Stimulated activated CD8-positive, alpha-beta memory T cell treated with anti-CD3 and anti-CD28 coated beads, Interleukin-7, amount 100 ng/mL, for 1 hour (primary cell): ENCODE data around the gene ARPC1B.

Experiments used
- DNase-seq, 2 donors: peaks; one replicate each; pipeline ENCODE4 v3.0.0-alpha.2; 2020; ENCODE audit warnings: low read depth in 2 of 2

The ARPC1B gene

GRCh38 chr7:99389772-99390171 is 15.2 kb downstream of the ARPC1B start:
- DNase-seq, result no peak

- no peak for DNase-seq
Observed at GRCh38 chr7:99390941-99391602, 16.5 kb downstream of the ARPC1B start.

- no peak for DNase-seq
Observed at GRCh38 chr7:99392046-99392445, 17.5 kb downstream of the ARPC1B start.

GRCh38 chr7:99392659-99393354 is 18.3 kb downstream of the ARPC1B start:
- DNase-seq, result peak; percentile 57 to 62

GRCh38 chr7:99393355-99394187 is 19.0 kb downstream of the ARPC1B start:
- no peak for DNase-seq

GRCh38 chr7:99394188-99394502 is 19.6 kb downstream of the ARPC1B start:
- no peak for DNase-seq

- no peak for DNase-seq
Observed at GRCh38 chr7:99395616-99396327, 21.2 kb downstream of the ARPC1B start.

- no peak for DNase-seq
Observed at GRCh38 chr7:99396418-99397296, 22.1 kb downstream of the ARPC1B start.

- DNase-seq, result no peak
Observed at GRCh38 chr7:99397297-99397983, 22.9 kb downstream of the ARPC1B start.

GRCh38 chr7:99398891-99399445 is 24.4 kb downstream of the ARPC1B start:
- no peak for DNase-seq

GRCh38 chr7:99399597-99399996 is 25.1 kb downstream of the ARPC1B start:
- DNase-seq, result no peak

- DNase-seq, result no peak
Observed at GRCh38 chr7:99402854-99403253, 28.3 kb downstream of the ARPC1B start.

GRCh38 chr7:99403764-99404163 is 29.2 kb downstream of the ARPC1B start:
- no peak for DNase-seq

- DNase-seq, result no peak
Observed at GRCh38 chr7:99404235-99404976, 29.9 kb downstream of the ARPC1B start.

- no peak for DNase-seq
Observed at GRCh38 chr7:99404977-99405320, 30.4 kb downstream of the ARPC1B start.

- no peak for DNase-seq
Observed at GRCh38 chr7:99406557-99406956, 32.0 kb downstream of the ARPC1B start.

- DNase-seq, result peak in 1 of 2 donors; percentile 6
Observed at GRCh38 chr7:99407872-99408378, 33.4 kb downstream of the ARPC1B start.

GRCh38 chr7:99408379-99409191 is 34.1 kb downstream of the ARPC1B start, which contains the start of the genes BUD31 and PDAP1:
Gene BUD31, plus strand, starts transcription at chr7:99408969. Its CDS starts 2,124 bp downstream, at chr7:99411093.
Gene PDAP1, minus strand, starts transcription at chr7:99408597. Its CDS starts 49 bp downstream, at chr7:99408548.
- peak; percentile 91 for DNase-seq
